ENCODE data around the gene WDR31.
"Not testable (repeated sequence)": the region's sequence is repeated elsewhere in the genome, so short reads cannot be mapped to it uniquely, and the experiment has no call there.

WDR31 gene

DNA sequence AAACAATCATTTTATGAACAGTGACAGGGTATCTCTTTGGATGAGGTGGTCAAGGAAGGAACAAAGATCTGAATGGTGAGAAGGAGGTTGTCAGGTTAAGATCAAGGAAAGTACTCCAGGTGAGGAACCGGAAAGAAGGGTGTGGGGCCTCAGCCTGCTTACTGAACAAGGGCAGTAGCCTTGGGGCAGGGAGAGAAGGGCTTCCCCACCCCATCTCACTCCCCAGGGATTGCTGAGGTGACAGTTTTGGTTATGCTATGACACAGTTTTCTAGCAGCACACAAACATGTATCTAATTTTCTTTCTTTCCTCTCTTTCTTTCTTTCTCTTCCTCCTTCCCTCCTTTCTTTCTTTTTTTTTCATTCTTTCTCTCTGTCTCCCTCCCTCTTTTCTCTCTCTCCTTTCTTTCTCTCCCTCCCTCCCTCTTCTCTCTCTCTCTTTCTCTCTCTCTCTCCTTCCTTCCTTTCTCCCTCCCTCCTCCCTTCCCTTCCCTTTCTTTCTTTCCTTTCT is 40.8 kb upstream of the WDR31 start:
- DNase-seq (ENCODE audit: extremely low read depth, low read depth) = no peak

DNA sequence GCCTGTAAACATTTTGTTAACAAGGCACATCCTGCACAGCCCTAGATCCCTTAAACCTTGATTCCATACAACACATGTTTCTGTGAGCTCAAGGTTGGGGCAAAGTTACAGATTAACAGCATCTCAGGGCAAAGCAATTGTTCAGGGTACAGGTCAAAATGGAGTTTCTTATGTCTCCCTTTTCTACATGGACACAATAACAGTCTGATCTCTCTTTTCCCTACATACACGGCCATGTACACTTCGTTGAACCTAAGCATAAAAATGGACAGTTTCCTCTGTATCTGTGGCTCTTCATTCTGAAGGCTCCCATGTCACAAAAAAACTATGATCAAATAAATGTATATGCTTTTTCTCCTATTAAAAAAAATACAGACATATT is 39.7 kb upstream of the WDR31 start:
- not testable (repeated sequence) for H3K4me3 ChIP-seq (replicated peaks; ENCODE audit: low read depth, low read length); DNase-seq (ENCODE audit: extremely low read depth, low read depth)

More for the DNA sequence above, 40.8 kb upstream of the WDR31 start:
- TF ChIP-seq, protein P1, sequence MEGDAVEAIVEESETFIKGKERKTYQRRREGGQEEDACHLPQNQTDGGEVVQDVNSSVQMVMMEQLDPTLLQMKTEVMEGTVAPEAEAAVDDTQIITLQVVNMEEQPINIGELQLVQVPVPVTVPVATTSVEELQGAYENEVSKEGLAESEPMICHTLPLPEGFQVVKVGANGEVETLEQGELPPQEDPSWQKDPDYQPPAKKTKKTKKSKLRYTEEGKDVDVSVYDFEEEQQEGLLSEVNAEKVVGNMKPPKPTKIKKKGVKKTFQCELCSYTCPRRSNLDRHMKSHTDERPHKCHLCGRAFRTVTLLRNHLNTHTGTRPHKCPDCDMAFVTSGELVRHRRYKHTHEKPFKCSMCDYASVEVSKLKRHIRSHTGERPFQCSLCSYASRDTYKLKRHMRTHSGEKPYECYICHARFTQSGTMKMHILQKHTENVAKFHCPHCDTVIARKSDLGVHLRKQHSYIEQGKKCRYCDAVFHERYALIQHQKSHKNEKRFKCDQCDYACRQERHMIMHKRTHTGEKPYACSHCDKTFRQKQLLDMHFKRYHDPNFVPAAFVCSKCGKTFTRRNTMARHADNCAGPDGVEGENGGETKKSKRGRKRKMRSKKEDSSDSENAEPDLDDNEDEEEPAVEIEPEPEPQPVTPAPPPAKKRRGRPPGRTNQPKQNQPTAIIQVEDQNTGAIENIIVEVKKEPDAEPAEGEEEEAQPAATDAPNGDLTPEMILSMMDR (IDR thresholded peaks at IDR 0.05; ENCODE audit: low read depth, low read length, missing control alignments) = no peak
- H3K4me3 ChIP-seq (replicated peaks; ENCODE audit: low read depth, low read length) = no peak overlapping the region

DNA sequence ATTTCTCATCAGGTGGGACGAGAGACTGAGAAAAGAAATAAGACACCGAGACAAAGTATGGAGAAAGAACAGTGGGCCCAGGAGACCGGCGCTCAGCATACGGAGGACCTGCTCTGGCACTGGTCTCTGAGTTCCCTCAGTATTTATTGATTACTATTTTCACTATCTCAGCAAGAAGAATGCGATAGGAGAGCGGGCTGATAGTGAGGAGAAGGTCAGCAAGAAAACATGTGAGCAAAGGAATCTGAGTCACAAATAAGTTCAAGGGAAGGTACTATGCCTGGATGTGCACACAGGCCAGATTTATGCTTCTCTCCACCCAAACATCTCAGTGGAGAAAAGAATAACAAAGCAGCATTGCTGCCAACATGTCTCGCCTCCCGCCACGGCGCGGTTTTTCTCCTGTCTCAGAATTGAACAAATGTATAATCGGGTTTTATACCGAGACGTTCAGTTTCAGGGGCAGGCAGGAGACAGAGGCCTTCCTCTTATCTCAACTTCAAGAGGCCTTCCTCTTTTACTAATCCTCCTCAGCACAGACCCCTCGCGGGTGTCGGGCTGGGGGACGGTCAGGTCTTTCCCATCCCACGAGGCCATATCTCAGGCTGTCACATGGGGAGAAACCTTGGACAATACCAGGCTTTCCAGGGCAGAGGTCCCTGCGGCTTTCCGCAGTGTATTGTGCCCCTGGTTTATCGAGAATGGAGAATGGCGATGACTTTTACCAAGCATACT is 39.2 kb upstream of the WDR31 start:
- not testable (repeated sequence) for H3K4me3 ChIP-seq (replicated peaks; ENCODE audit: low read depth, low read length); DNase-seq (ENCODE audit: extremely low read depth, low read depth)

DNA sequence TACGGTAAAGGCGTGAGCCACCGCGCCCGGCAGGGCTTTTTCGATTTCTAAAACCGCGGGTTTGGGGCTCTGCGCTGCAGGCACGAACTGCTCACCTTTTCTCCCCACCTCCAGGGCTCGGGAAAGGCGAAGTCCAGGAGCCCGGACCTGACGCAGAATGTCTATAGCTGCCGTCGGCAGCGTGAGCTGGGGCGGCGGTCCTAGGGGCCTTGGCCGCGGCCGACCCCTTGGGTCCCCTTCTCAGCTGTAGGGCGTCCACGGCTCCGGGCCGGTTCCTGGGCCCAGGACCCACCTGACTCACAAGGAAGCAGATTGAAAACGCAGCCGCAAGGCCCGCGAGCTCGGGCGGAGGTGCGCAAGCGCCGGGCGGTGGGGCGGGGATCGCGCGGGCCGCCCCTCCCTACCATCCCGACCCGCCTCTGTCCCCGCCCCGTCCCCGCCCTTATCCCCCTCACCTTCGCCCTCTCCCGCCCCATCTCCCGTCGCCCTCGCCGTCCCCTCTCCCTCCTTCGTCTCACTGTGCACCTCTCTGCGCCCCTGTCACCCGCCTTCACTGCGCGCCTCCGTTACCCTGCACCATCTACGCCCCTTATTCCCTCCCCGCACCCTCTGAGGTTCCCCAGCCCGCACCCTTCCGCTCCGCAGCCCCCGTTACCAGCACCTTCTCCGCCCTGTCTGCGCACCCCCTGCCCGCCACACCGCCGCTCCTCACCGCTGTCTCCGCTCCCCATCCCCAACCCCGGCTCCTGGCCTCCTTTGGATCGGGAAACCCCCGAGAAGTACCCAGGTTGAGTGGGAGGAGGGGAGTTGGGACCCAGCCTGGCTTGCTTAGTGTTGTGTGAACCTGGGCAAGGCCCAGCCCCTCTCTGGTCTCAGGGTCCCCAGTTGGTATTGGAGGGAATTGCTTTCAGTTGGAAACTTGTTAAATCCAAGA is 36.8 kb upstream of the WDR31 start, which contains the start of gene HDHD3:
TSS of gene HDHD3 (minus strand) at position 353 of the 934 bp plus-strand sequence. CDS start 2,632 bp downstream, outside the sequence.
- H3K4me3 ChIP-seq (replicated peaks; ENCODE audit: low read depth, low read length) = peak within 1 kb of the TSS; percentile 70
- TF ChIP-seq, protein P1 (IDR thresholded peaks at IDR 0.05; ENCODE audit: low read depth, low read length, missing control alignments) = no peak
- peak; percentile 12 for DNase-seq (ENCODE audit: extremely low read depth, low read depth)

DNA sequence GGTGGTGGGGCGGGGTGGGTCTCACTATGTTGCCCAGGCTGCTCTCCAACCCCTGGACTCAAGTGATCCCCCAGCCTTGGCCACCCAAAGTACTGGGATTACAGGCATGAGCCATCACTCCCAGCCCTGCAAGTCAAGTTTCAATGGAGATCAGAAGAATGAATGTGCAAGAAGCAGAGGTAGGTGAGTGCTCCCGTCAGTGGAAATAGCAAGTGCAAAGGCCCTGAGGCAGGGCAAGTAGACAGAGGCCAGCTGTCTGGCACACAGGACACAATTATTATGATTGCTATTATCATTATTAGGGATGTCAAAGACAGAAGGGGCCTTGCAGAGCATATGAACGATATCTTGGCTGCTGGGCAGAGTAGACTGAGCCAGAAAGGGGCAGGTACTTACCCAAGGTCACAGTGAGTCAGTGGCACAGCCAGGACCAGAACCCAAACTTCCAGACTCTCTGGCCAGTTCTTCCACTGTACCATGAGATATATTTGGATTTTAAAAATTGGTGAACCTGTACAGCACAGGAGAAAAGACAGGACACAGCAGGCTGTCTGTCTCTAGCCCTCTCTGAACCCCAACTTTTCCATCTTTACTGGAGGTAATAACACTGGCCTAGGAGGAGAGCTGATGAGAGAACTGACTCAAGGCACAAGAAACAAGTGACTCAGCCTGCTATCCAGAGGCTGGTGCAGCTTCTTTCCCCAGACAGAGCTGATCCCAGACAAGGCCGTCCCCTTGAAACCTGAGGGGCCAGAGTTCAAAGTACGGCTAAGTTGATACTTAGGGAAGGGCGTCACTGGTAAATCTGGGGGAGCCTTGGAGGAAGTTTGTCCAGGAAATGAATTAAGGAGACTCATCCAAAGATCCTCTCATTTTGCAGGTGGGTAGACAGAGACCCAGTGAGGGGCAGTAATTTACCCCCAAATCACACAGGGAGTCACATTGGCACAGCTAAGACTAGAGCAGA is 35.3 kb upstream of the WDR31 start:
- no peak for DNase-seq (ENCODE audit: extremely low read depth, low read depth)
- peak overlapping the region; percentile 70 for H3K4me3 ChIP-seq (replicated peaks; ENCODE audit: low read depth, low read length)
- TF ChIP-seq, protein P1 (IDR thresholded peaks at IDR 0.05; ENCODE audit: low read depth, low read length, missing control alignments) = no peak

DNA sequence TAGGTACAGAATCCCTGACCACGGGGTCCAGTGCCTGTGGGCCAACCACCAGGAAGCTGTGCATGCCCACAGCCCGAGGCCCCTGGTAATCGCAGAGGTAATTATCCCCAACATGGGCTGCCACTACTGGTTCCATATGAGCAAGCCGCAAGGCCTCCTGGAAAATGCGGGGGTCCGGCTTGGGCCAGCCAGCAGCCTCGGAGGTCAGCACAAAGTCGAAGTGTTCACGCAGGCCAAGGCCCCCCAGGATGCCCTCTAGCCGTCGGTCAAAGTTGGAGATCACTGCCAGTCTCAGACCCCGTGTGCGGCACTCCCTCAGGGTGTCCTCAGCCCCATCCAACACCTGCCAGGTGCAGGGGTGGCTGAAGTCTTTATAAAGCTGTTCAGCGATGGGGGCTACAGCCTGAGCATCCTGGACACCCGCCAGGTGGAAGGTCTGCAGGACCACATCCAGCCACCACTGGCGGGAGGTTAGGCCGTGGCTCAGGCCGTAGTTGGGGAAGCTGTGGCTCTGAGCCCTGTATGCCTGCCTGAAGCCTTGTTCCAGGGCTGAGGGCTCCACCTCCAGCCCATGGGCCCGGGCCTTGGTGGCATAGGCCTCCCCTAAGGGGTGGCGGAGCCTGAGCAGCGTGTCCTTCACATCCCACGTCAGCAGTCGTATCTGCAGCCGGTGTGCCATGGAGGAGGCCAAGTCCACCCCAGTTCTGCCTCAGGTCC is 33.8 kb upstream of the WDR31 start:
- TF ChIP-seq, protein P1 (IDR thresholded peaks at IDR 0.05; ENCODE audit: low read depth, low read length, missing control alignments) = no peak
- H3K4me3 ChIP-seq (replicated peaks; ENCODE audit: low read depth, low read length) = no peak overlapping the region
- no peak for DNase-seq (ENCODE audit: extremely low read depth, low read depth)

DNA sequence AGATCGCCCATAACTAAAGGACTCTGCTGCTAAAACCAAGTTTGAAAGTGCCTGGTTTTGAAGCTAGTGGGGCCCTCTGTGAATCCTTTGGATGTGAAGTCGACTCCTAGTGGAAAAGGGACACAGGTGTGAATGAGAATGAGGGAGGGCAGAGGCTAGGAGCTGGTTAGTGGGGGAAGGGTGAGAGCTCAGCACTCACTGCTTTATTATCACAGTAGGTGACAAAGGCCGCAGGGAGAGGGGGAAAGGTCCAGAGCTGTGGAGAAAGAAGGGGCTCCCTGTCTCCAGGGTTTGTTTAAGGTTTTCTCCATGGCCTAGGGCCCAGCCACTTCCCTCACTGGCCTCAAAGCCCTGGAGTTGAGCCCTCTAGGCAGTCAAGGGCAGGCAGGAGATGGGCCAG is 33.2 kb upstream of the WDR31 start:
- TF ChIP-seq, protein P1 (IDR thresholded peaks at IDR 0.05; ENCODE audit: low read depth, low read length, missing control alignments) = no peak
- DNase-seq (ENCODE audit: extremely low read depth, low read depth) = no peak
- H3K4me3 ChIP-seq (replicated peaks; ENCODE audit: low read depth, low read length) = no peak overlapping the region
